Fibroblast of skin of back (primary cell): Measurements from ENCODE around the gene KCNK10. TPM values are rescaled to one million over a fixed set of nuclear protein-coding genes. Genes with fewer than 3 reads are reported as not detected.

Source experiments
- DNase-seq: peaks from one replicate; pipeline ENCODE4 v3.0.0-alpha.2; 2013
- polyA plus RNA-seq, 2 experiments: library from polyadenylated mRNA; unstranded; fragments of 120-200 nt; gene quantifications; one replicate each; pipeline ENCODE4 v1.2.1, GENCODE V29; 2013; ENCODE audit not compliant: insufficient read length in 2 of 2

The KCNK10 gene
- not detected for polyA plus RNA-seq (2013, experiment 1 of 2; ENCODE audit: insufficient read length)
- polyA plus RNA-seq (2013, experiment 2 of 2; ENCODE audit: insufficient read length), result not detected

- no peak for DNase-seq
These were observed at the start of gene KCNK10 for GRCh38 chr14:88323086-88323522. Gene KCNK10, minus strand, starts transcription at chr14:88323269. Its CDS starts 471 bp downstream, at chr14:88322798.

GRCh38 chr14:88369496-88369895 lies 46.4 kb upstream of the KCNK10 start:
- DNase-seq, result no peak

- no peak for DNase-seq
These were observed 41.8 kb upstream of the KCNK10 start for GRCh38 chr14:88364710-88365413.

GRCh38 chr14:88363644-88364043 lies 40.6 kb upstream of the KCNK10 start:
- DNase-seq, result no peak

- DNase-seq, result no peak
These were observed 36.4 kb upstream of the KCNK10 start for GRCh38 chr14:88359500-88359899.

- DNase-seq, result no peak
These were observed 31.3 kb upstream of the KCNK10 start for GRCh38 chr14:88354358-88354757.

GRCh38 chr14:88352698-88353097 lies 29.6 kb upstream of the KCNK10 start:
- no peak for DNase-seq

GRCh38 chr14:88351966-88352691 lies 29.1 kb upstream of the KCNK10 start:
- no peak for DNase-seq

- no peak for DNase-seq
These were observed 25.5 kb upstream of the KCNK10 start for GRCh38 chr14:88348546-88348945.

GRCh38 chr14:88346048-88346639 lies 23.1 kb upstream of the KCNK10 start:
- DNase-seq, result no peak

GRCh38 chr14:88342980-88343379 lies 19.9 kb upstream of the KCNK10 start:
- no peak for DNase-seq

GRCh38 chr14:88340357-88340756 lies 17.3 kb upstream of the KCNK10 start:
- DNase-seq, result no peak

GRCh38 chr14:88333036-88333435 lies 10.0 kb upstream of the KCNK10 start:
- DNase-seq, result no peak

- no peak for DNase-seq
These were observed 4.4 kb upstream of the KCNK10 start for GRCh38 chr14:88327497-88327896.

- no peak for DNase-seq
These were observed 3.5 kb upstream of the KCNK10 start for GRCh38 chr14:88326352-88327103.

- DNase-seq, result no peak
These were observed 2.8 kb upstream of the KCNK10 start for GRCh38 chr14:88325883-88326282.

- no peak for DNase-seq
These were observed 1.9 kb upstream of the KCNK10 start for GRCh38 chr14:88324930-88325329.

- no peak for DNase-seq
These were observed 1.4 kb upstream of the KCNK10 start for GRCh38 chr14:88324491-88324890.

- DNase-seq, result peak; percentile 7
These were observed 592 bp upstream of the KCNK10 start for GRCh38 chr14:88323523-88324199.

GRCh38 chr14:88322504-88323085 lies 474 bp downstream of the KCNK10 start:
- no peak for DNase-seq

GRCh38 chr14:88321692-88322503 lies 1.2 kb downstream of the KCNK10 start:
- no peak for DNase-seq
